ENCODE results near the gene TGFBR2.

The TGFBR2 gene

DNA sequence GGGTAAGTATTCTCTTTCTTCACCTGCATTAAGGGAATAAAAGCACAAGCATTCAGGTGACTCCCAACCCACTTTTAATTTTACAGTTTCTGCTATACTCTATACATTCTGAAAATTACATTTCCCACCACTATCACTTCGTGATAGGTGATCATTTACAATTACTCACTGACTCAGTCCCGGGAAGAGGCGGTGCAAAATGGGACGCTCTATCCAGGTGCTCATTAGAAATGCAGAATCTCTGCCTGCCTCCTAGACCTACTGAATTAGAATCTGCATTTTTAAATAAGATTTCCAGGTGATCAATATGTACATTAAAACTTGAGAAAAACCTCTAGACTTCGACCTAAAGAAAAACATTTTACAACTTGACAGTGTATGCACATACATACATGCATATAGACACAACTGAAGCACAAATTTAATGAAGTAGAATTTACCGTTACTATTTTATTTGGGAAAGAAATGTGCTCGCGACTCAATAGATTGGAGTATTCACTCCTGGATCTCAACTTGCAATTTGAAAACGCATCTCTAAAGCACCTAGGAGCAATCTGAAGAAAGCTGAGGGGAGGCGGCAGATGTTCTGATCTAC is 598 bp upstream of the TGFBR2 start:
- no peaks in the 10 kb centered on the region for H3K36me3 ChIP-seq (ENCODE audit: control insufficient read depth in 2 of 2, insufficient read depth in 1 of 2, low read length in 2 of 2)
- no peaks in the 10 kb centered on the region for H3K9me3 ChIP-seq (ENCODE audit: control insufficient read depth, insufficient read depth, low read depth, low read length)
- peak overlapping the region; percentile 91 for H3K4me3 ChIP-seq (ENCODE audit: low read depth, low read length)
- no peak overlapping the region; the same call in 1 of the 2 replicates for H3K27ac ChIP-seq (ENCODE audit: extremely low read depth, low read depth, low read length)
- H3K4me1 ChIP-seq (ENCODE audit: control insufficient read depth, insufficient read depth, low read length): no peaks in the 10 kb centered on the region
- ChIA-PET POLR2A (no interaction called here), CTCF (interaction anchor here (1.0 kb wide), 1 partner anchor 408 kb away, joined by 3 read pairs; no protein-coding TSS in a partner anchor)
- no peak for TF ChIP-seq ZNF600 (tag by site-specific recombination; IDR thresholded peaks at IDR 0.05)
- no peak for TF ChIP-seq ZBTB17 (tag by site-specific recombination; IDR thresholded peaks at IDR 0.05)
- no peak for TF ChIP-seq ZNF670 (tag by site-specific recombination; IDR thresholded peaks at IDR 0.05; ENCODE audit: low read depth)
- TF ChIP-seq, protein P1, sequence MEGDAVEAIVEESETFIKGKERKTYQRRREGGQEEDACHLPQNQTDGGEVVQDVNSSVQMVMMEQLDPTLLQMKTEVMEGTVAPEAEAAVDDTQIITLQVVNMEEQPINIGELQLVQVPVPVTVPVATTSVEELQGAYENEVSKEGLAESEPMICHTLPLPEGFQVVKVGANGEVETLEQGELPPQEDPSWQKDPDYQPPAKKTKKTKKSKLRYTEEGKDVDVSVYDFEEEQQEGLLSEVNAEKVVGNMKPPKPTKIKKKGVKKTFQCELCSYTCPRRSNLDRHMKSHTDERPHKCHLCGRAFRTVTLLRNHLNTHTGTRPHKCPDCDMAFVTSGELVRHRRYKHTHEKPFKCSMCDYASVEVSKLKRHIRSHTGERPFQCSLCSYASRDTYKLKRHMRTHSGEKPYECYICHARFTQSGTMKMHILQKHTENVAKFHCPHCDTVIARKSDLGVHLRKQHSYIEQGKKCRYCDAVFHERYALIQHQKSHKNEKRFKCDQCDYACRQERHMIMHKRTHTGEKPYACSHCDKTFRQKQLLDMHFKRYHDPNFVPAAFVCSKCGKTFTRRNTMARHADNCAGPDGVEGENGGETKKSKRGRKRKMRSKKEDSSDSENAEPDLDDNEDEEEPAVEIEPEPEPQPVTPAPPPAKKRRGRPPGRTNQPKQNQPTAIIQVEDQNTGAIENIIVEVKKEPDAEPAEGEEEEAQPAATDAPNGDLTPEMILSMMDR (tag by site-specific recombination; IDR thresholded peaks at IDR 0.05): no peak
- TF ChIP-seq ZNF146 (tag by site-specific recombination; IDR thresholded peaks at IDR 0.05): no peak
- no peak for TF ChIP-seq ZNF776 (tag by site-specific recombination; IDR thresholded peaks at IDR 0.05; ENCODE audit: borderline replicate concordance)
- no peak for TF ChIP-seq ZNF19 (tag by site-specific recombination; IDR thresholded peaks at IDR 0.05; ENCODE audit: low read depth)
- no peak for TF ChIP-seq KLF7 (tag by site-specific recombination; IDR thresholded peaks at IDR 0.05; ENCODE audit: borderline replicate concordance)
- TF ChIP-seq ZNF560 (tag by site-specific recombination; IDR thresholded peaks at IDR 0.05; ENCODE audit: borderline replicate concordance): no peak
- no peak for TF ChIP-seq ZNF2 (tag by site-specific recombination; IDR thresholded peaks at IDR 0.05)
- TF ChIP-seq, protein P2, sequence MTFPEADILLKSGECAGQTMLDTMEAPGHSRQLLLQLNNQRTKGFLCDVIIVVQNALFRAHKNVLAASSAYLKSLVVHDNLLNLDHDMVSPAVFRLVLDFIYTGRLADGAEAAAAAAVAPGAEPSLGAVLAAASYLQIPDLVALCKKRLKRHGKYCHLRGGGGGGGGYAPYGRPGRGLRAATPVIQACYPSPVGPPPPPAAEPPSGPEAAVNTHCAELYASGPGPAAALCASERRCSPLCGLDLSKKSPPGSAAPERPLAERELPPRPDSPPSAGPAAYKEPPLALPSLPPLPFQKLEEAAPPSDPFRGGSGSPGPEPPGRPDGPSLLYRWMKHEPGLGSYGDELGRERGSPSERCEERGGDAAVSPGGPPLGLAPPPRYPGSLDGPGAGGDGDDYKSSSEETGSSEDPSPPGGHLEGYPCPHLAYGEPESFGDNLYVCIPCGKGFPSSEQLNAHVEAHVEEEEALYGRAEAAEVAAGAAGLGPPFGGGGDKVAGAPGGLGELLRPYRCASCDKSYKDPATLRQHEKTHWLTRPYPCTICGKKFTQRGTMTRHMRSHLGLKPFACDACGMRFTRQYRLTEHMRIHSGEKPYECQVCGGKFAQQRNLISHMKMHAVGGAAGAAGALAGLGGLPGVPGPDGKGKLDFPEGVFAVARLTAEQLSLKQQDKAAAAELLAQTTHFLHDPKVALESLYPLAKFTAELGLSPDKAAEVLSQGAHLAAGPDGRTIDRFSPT (tag by site-specific recombination; IDR thresholded peaks at IDR 0.05): no peak
- no peak for TF ChIP-seq ZNF785 (tag by site-specific recombination; IDR thresholded peaks at IDR 0.05)
- TF ChIP-seq ZNF521 (tag by site-specific recombination; IDR thresholded peaks at IDR 0.05): no peak
- TF ChIP-seq, protein P3, sequence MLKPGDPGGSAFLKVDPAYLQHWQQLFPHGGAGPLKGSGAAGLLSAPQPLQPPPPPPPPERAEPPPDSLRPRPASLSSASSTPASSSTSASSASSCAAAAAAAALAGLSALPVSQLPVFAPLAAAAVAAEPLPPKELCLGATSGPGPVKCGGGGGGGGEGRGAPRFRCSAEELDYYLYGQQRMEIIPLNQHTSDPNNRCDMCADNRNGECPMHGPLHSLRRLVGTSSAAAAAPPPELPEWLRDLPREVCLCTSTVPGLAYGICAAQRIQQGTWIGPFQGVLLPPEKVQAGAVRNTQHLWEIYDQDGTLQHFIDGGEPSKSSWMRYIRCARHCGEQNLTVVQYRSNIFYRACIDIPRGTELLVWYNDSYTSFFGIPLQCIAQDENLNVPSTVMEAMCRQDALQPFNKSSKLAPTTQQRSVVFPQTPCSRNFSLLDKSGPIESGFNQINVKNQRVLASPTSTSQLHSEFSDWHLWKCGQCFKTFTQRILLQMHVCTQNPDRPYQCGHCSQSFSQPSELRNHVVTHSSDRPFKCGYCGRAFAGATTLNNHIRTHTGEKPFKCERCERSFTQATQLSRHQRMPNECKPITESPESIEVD (tag by site-specific recombination; IDR thresholded peaks at IDR 0.05): no peak
- TF ChIP-seq ZNF157 (tag by site-specific recombination; IDR thresholded peaks at IDR 0.05): no peak
- no peak for TF ChIP-seq ZSCAN16 (tag by site-specific recombination; IDR thresholded peaks at IDR 0.05)

DNA sequence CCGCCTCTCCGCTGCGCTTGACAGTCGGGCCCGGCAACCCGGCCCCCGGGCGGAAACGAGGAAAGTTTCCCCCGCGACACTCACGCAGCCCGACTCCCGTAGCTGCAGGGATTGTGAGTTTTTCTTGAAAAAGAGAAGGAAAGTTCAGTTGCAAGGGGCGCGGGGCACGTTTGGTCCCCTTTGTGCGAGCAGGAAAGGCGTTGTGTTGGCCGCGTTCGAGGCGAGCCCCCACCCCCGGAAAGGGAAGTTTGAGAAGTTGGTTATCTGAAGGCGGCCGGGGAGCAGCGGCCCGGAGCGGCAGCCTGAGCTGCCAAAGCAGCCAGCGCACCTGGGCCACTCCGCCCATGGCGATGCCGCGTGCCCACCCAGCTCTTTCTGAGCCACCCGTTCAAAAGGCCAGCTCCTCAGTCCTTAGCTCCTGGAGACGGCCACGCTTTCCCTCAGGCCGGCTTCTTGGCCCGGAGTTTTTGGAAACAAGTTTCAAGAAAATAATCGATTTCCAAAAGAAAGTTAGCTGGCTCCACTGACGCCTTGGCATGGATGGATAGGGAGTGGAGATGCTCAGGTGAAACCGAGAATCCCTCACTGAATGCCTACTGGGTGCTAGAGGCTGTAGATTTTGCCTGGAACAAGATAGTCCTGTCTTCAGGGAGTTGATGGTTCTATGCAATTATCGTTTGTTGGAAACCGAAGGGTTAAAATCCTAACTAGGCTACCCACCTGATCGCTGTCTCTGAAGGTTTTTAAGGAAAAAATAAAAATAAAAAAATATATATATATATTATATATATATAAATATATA is 832 bp downstream of the TGFBR2 start:
- Histone ChIP-seq H3K9me3 (ENCODE audit: control insufficient read depth, insufficient read depth, low read depth, low read length) (no peaks in the 10 kb centered on the region), H3K36me3 (ENCODE audit: control insufficient read depth in 2 of 2, insufficient read depth in 1 of 2, low read length in 2 of 2) (no peaks in the 10 kb centered on the region), H3K27ac (ENCODE audit: extremely low read depth, low read depth, low read length) (peak overlapping the region; percentile 78), H3K4me1 (ENCODE audit: control insufficient read depth, insufficient read depth, low read length) (no peaks in the 10 kb centered on the region; the same call in 1 of the 2 replicates), H3K4me3 (ENCODE audit: low read depth, low read length) (peak overlapping the region; percentile 91)
- POLR2A ChIA-PET: interaction anchor here (0.6 to 1.2 kb wide), 2 partner anchors 16 to 82 kb away, joined by 3 read pairs; no protein-coding TSS in a partner anchor
- CTCF ChIA-PET: interaction anchor here (0.6 to 1.0 kb wide), 2 partner anchors 9 to 409 kb away, joined by 3 read pairs; no protein-coding TSS in a partner anchor
- TF ChIP-seq ZNF501 (tag by site-specific recombination; IDR thresholded peaks at IDR 0.05) (0 out of 2 replicates have a peak, but pooled peaks have one; percentile 19), GLIS1 (tag by site-specific recombination; IDR thresholded peaks at IDR 0.05) (no peak), ZBTB1 (tag by site-specific recombination; IDR thresholded peaks at IDR 0.05) (no peak), ZNF571 (tag by site-specific recombination; IDR thresholded peaks at IDR 0.05) (no peak), ZNF76 (tag by site-specific recombination; IDR thresholded peaks at IDR 0.05; ENCODE audit: borderline replicate concordance, low read depth) (no peak)
- TF ChIP-seq, protein P4, sequence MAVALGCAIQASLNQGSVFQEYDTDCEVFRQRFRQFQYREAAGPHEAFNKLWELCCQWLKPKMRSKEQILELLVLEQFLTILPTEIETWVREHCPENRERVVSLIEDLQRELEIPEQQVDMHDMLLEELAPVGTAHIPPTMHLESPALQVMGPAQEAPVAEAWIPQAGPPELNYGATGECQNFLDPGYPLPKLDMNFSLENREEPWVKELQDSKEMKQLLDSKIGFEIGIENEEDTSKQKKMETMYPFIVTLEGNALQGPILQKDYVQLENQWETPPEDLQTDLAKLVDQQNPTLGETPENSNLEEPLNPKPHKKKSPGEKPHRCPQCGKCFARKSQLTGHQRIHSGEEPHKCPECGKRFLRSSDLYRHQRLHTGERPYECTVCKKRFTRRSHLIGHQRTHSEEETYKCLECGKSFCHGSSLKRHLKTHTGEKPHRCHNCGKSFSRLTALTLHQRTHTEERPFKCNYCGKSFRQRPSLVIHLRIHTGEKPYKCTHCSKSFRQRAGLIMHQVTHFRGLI (tag by site-specific recombination; IDR thresholded peaks at IDR 0.05): peak; percentile 49; the same call in 1 of the 2 replicates
- TF ChIP-seq, protein P5, sequence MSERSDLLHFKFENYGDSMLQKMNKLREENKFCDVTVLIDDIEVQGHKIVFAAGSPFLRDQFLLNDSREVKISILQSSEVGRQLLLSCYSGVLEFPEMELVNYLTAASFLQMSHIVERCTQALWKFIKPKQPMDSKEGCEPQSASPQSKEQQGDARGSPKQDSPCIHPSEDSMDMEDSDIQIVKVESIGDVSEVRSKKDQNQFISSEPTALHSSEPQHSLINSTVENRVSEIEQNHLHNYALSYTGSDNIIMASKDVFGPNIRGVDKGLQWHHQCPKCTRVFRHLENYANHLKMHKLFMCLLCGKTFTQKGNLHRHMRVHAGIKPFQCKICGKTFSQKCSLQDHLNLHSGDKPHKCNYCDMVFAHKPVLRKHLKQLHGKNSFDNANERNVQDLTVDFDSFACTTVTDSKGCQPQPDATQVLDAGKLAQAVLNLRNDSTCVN (tag by site-specific recombination; optimal IDR thresholded peaks at IDR 0.05): peak; percentile 0

All from HEK293 (cell line).